Renal cortical epithelial cell (primary cell): Measurements from ENCODE around the gene TGFBRAP1. TPM values are rescaled to one million over a fixed set of nuclear protein-coding genes. Genes with fewer than 3 reads are reported as not detected.
A peak's percentile ranks its signal among the peaks of the same experiment; 100 is the strongest.

Experiments
- DNase-seq: peaks from one replicate; pipeline ENCODE4 v3.0.0-alpha.2; 2011; ENCODE audit warnings: low read depth
- total RNA-seq: library from RNA; depleted of rRNA; stranded (reverse); fragments of >200 nt; gene quantifications from 2 replicates; pipeline ENCODE4 v1.2.3, GENCODE V29; 2014

Gene TGFBRAP1
- total RNA-seq, 1 donor from 2014 or later: 45.1 TPM

- peak; percentile 74 for DNase-seq
Observed at GRCh38 chr2:105238664-105239240, 90.8 kb downstream of the TGFBRAP1 start.

GRCh38 chr2:105237045-105237765, 92.3 kb downstream of the TGFBRAP1 start:
- DNase-seq: no peak

- no peak for DNase-seq
Observed at GRCh38 chr2:105236060-105236424, 93.5 kb downstream of the TGFBRAP1 start.

GRCh38 chr2:105235388-105236059, 94.0 kb downstream of the TGFBRAP1 start:
- peak; percentile 76 for DNase-seq

- DNase-seq: no peak
Observed at GRCh38 chr2:105231232-105231619, 98.3 kb downstream of the TGFBRAP1 start.

GRCh38 chr2:105224444-105224843, 105.1 kb downstream of the TGFBRAP1 start:
- DNase-seq: no peak

- DNase-seq: no peak
Observed at GRCh38 chr2:105220604-105221003, 108.9 kb downstream of the TGFBRAP1 start.

GRCh38 chr2:105215586-105216192, 113.8 kb downstream of the TGFBRAP1 start:
- DNase-seq: no peak

Other genes with a start within 250 kb of the TGFBRAP1 start
- gene GPR45, start 88.0 kb downstream of the TGFBRAP1 start, total RNA-seq: not detected in 2 replicates
- 24.0 and 30.3 TPM in 2 replicates for gene C2orf49, start 7.8 kb upstream of the TGFBRAP1 start, total RNA-seq
- gene FHL2, start 69.3 kb upstream of the TGFBRAP1 start, total RNA-seq: 143 and 751 TPM in 2 replicates